GM10266 (cell line): ENCODE data around the gene HSD17B1.

Source experiments
- DNase-seq: peaks from one replicate; pipeline ENCODE4 v3.0.0; 2012; ENCODE audit errors: extremely low spot score
- TF ChIP-seq, protein P1 (sequence below): IDR thresholded peaks from 2 replicates; pipeline ENCODE4 v1.5.1; 2012; ENCODE audit warnings: mild to moderate bottlenecking, low read depth; ENCODE audit not compliant: control insufficient read depth, insufficient read depth; ENCODE audit errors: missing control alignments

HSD17B1 gene

DNA sequence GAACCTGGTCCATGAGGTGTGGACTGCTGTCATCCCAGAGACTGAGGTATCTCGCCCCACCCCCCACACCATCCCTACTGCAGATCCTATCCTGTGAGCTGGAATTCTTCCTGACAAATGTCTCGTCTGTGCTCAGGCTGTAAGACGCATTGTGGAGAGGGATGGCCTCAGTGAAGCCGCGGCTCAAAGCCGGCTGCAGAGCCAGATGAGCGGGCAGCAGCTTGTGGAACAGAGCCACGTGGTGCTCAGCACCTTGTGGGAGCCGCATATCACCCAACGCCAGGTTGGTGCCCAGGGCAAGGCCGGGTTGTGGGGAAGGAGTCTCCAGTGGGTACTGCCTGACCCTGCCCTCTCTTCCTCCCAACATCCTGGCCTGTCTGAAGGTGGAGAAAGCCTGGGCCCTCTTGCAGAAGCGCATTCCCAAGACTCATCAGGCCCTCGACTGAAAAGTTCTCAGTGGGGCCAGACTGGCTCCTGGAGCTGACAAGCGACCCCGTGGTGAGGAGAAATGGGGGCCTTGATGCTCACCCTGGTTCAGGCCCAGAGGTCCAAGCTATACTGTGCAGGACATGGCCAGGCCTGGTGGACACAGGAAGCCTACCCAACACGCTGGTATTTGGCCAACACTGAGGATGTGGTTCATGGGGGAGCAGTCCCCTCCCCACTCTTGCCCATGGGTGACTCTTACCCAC is 12.9 kb downstream of the HSD17B1 start:
- no peak for DNase-seq
- TF ChIP-seq, protein P1, sequence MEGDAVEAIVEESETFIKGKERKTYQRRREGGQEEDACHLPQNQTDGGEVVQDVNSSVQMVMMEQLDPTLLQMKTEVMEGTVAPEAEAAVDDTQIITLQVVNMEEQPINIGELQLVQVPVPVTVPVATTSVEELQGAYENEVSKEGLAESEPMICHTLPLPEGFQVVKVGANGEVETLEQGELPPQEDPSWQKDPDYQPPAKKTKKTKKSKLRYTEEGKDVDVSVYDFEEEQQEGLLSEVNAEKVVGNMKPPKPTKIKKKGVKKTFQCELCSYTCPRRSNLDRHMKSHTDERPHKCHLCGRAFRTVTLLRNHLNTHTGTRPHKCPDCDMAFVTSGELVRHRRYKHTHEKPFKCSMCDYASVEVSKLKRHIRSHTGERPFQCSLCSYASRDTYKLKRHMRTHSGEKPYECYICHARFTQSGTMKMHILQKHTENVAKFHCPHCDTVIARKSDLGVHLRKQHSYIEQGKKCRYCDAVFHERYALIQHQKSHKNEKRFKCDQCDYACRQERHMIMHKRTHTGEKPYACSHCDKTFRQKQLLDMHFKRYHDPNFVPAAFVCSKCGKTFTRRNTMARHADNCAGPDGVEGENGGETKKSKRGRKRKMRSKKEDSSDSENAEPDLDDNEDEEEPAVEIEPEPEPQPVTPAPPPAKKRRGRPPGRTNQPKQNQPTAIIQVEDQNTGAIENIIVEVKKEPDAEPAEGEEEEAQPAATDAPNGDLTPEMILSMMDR, result no peak

DNA sequence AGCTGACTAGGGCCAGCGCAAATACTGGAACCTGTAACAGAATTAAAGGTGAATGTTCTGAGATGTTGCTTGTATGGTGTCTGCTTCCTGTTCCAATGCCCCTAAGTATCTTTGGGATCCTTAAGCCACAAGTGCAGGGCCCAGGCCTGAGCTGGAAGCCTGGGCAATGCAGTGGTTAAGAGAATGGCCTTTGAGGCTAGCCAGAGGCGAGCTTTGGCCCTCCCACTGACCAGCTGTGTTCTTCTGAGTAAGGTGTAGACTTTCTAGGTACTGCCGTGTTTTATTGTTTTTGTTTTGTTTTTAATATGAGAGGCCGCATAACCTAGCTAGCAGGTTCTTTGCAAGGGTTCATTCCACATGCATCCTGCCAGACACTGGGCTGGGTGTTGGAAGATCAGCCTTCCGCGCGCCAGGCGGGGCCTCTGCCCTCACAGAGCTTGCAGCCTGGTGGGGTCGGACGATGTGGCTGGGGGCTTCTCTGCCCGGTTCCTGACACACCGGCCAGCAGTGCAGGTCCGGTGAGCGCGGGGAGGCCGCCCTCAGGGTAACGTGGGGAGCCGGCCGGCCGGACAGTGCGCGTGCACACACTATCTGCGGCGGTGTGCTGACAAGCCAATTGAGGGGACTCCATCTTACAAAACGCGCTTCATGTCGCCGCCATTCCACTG is 13.6 kb downstream of the HSD17B1 start:
- DNase-seq, result no peak
- TF ChIP-seq, protein P1, result no peak

DNA sequence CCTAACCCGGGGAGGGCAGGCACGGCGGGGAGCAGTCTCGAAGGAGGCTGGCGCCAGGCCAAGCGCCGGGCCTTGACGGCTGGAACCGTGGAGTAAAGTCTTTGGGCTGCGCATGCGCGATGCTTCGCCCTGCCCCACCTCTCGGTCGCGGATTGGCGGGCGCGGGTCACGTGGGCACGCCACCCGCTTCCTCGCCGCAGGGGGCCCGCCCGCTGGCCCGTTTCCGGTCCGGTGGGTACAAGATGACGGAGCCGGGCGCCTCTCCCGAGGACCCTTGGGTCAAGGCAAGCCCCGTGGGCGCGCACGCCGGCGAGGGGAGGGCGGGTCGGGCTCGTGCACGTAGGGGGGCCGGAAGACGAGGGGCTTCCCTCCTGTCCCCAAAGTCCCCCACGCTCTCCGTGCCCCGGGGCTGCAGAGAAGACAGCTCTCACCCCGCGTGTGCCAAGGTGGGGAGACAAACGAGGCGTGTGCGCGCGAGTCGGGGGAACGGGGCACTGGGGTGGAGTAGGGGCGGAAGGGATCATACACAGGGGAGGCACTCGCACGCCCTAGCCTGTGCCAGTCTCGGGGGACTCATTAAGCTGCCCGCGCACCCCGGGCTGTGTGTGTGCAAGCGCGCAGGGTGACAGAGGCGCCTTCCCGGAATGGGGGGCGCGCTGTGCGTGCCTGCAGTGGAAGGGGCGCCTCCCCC is 14.3 kb downstream of the HSD17B1 start, which contains the start of gene MLX:
Gene MLX, plus strand, starts transcription at position 218 of the 691 bp plus-strand sequence. Its CDS starts 25 bp downstream, at position 243.
- DNase-seq, result peak; percentile 100
- TF ChIP-seq, protein P1, result no peak

DNA sequence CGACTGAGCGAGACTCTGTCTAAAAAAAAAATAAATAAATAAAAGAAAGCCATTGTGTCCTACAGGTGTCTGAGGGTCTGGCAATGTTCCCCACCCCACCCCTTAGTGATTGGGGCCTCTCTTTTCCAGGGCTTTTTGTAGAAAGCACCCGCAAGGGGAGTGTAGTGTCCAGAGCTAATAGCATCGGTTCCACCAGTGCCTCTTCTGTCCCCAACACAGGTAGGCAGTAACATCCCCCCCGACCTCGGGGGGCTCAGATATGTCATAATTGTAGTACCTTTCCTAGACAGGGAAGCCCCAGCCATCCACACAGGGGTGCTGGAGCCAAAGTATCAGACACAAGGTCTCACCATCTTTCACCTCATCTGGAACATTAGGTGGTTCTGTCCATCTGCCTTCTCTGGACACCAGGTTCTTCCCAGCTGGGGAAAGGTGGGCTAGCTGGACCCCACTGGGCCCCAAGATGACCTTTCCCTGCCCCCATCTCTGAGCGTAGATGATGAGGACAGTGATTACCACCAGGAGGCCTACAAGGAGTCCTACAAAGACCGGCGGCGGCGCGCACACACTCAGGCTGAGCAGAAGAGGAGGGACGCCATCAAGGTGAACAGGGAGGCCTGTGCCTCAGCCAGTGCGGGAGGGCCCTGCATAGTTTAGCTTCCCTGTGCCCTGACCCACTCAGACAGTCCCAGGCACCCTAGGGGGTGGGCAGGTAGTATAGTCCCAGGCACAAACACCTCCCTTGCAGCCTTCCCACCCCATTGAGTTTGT is 15.8 kb downstream of the HSD17B1 start:
- TF ChIP-seq, protein P1, result no peak
- no peak for DNase-seq

DNA sequence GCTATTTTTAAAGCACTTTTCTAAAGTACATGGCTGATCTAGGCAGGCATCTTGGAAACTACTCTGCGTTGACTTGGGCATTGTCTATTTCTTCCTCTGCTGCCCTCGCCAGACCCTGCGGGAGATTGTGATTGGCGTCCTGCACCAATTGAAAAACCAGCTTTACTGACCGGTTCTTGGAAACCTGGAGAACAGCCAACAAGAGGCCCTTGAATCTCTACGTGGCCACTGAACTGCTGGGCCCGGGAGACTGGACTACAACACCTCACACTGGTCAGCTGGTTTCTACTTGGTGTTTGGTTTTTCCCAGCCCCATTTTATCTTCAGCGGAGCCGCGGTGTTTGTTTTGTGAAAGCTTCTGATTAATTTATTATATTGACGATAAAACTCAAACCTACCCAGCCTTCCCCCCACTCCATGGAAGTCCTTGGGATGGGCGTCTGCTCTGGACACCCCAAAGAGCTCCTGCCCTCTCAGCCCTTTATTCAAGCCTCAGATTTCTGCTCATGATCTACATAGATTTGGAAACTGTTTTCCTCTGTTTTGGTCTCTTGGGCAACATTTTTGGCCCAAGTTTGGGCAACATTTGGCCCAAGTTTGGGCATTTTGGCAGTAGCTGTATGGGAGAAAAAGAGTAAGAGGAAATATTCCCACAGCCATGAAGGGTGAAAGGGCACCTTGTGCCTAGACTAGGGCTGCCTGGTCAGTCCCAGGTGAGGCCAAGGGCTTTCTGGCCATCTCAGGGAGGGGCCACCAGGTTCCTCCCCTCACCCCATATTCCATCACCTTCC is 18.9 kb downstream of the HSD17B1 start:
- TF ChIP-seq, protein P1, result no peak
- no peak for DNase-seq

DNA sequence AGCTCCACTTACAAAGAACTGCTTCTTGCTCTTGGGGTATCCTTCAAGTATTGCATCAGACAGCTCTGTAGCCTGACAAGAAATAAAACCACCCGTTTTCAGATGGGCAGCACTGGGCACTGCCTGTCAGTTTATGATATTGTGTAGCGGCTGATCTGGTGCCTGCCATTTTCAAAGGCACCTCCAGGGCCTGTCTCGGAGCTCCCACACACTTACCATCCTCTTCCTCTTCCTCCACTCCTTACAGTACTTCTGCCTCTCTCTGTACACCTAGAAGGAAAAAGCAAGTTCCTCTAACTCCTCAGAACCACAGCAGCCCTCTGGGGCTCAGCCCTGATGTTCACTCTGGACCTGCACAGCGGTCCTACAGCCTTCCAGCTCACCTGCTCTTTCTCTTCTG is 20.4 kb downstream of the HSD17B1 start:
- no peak for DNase-seq
- TF ChIP-seq, protein P1, result no peak
